Nephron progenitor cell (in vitro differentiated cells): ENCODE results near the gene MASP1.
A peak's percentile ranks its signal among the peaks of the same experiment; 100 is the strongest.
"Not testable (repeated sequence)": the region's sequence is repeated elsewhere in the genome, so short reads cannot be mapped to it uniquely, and the experiment has no call there.

Experiments used
- DNase-seq: peaks from one replicate; pipeline ENCODE4 v3.0.0; 2021
- H3K27ac Mint-ChIP-seq: 2 replicates; pipeline ENCODE4 v1.8.0; 2021; ENCODE audit warnings: mild to moderate bottlenecking, moderate library complexity, mixed read lengths
- H3K27me3 Mint-ChIP-seq: 2 replicates; pipeline ENCODE4 v1.8.0; 2021; ENCODE audit warnings: mild to moderate bottlenecking, low read depth, mixed read lengths; ENCODE audit not compliant: poor library complexity
- H3K36me3 Mint-ChIP-seq: 2 replicates; pipeline ENCODE4 v1.8.0; 2021; ENCODE audit warnings: low read depth, mixed read lengths
- H3K4me1 Mint-ChIP-seq: 2 replicates; pipeline ENCODE4 v1.8.0; 2021; ENCODE audit warnings: mixed read lengths
- H3K4me3 Mint-ChIP-seq: 2 replicates; pipeline ENCODE4 v1.8.0; 2021; ENCODE audit warnings: mild to moderate bottlenecking, moderate library complexity, mixed read lengths
- H3K9me3 Mint-ChIP-seq: 2 replicates; pipeline ENCODE4 v1.8.0; 2021; ENCODE audit warnings: mild to moderate bottlenecking, moderate library complexity, mixed read lengths
- TF ChIP-seq, protein P1 (sequence below): fragments of 200-600 bp; sonication (generic); IDR thresholded peaks from 2 replicates; pipeline ENCODE4 v1.5.0; 2021; ENCODE audit warnings: antibody characterized with exemption

Gene MASP1

DNA sequence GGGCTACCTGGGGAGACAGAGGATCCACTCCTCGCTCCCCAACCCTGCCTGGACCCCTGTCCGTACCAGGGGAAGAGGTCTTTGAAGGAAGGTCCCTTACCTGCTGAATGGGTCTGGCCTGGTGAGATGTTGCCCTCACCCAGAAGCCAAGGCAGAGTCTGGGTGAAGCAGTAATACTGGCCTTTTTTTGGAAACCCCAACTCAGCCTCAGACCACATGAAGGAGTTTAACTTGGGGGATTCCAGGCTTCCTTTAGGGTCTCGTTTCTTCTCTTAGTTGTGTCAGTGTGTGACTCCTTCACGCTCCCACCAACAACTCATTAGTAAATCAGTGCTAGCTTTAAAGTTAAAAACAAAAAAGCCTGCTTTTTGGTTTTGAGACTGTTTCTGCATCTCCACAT lies 48.6 kb downstream of the MASP1 start:
- H3K27ac Mint-ChIP-seq = no peak overlapping the region

GRCh38 chr3:187242435-187242834 lies 49.1 kb downstream of the MASP1 start:
- TF ChIP-seq, protein P1, sequence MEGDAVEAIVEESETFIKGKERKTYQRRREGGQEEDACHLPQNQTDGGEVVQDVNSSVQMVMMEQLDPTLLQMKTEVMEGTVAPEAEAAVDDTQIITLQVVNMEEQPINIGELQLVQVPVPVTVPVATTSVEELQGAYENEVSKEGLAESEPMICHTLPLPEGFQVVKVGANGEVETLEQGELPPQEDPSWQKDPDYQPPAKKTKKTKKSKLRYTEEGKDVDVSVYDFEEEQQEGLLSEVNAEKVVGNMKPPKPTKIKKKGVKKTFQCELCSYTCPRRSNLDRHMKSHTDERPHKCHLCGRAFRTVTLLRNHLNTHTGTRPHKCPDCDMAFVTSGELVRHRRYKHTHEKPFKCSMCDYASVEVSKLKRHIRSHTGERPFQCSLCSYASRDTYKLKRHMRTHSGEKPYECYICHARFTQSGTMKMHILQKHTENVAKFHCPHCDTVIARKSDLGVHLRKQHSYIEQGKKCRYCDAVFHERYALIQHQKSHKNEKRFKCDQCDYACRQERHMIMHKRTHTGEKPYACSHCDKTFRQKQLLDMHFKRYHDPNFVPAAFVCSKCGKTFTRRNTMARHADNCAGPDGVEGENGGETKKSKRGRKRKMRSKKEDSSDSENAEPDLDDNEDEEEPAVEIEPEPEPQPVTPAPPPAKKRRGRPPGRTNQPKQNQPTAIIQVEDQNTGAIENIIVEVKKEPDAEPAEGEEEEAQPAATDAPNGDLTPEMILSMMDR = no peak
- Mint-ChIP-seq H3K27me3 (peaks cover 4% of the 10 kb centered on the region), H3K36me3 (peaks cover 7% of the 10 kb centered on the region), H3K27ac (peak overlapping the region; percentile 27), H3K4me1 (peaks cover 5% of the 10 kb centered on the region), H3K9me3 (peaks cover 5% of the 10 kb centered on the region), H3K4me3 (no peak overlapping the region)
- no peak for DNase-seq

More for the DNA sequence above, 48.6 kb downstream of the MASP1 start:
- no peak for DNase-seq
- TF ChIP-seq, protein P1 = no peak
- peaks cover 4% of the 10 kb centered on the region for H3K27me3 Mint-ChIP-seq
- no peak overlapping the region for H3K4me3 Mint-ChIP-seq
- H3K9me3 Mint-ChIP-seq = peaks cover 5% of the 10 kb centered on the region
- peaks cover 6% of the 10 kb centered on the region for H3K4me1 Mint-ChIP-seq
- H3K36me3 Mint-ChIP-seq = peaks cover 7% of the 10 kb centered on the region

DNA sequence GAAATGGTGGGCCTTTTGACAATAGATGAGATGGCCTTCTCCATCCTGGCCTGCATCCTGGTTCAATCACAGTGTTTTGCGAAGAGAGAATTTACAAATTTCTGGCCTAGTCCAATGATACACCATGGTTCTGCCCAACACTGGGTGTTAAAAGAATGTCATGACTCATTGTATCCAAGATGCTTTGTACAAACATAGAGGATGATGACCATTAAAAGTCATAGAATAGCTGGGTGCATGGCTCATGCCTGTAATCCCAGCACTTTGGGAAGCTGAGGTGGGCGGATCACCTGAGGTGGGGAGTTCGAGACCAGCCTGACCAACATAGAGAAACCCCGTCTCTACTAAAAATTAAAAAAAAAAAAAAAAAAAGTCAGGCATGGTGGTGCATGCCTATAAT lies 52.7 kb downstream of the MASP1 start:
- not testable (repeated sequence) for H3K4me3 Mint-ChIP-seq, H3K4me1 Mint-ChIP-seq, H3K27ac Mint-ChIP-seq, H3K36me3 Mint-ChIP-seq, H3K27me3 Mint-ChIP-seq, DNase-seq, H3K9me3 Mint-ChIP-seq

DNA sequence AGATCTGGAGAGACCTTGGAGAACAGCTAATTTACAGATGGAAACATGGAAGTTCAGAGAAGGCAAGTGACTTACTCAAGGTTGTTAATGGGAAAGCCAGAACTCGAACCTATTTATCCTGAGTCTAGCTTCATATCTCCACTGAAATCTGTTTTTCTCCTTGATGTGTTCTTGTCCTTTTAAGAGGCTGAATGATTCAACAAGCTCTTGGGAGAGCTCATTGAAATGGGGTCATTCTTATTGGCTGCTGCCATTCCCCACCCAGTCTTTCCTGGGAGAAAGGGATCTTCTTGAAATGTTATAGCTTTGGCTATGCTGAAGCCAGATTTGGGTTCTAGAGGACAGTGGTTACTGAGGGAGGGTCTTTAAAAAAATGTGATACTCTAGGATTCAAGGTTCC lies 53.3 kb downstream of the MASP1 start:
- H3K9me3 Mint-ChIP-seq = peaks cover 5% of the 10 kb centered on the region
- peaks cover 7% of the 10 kb centered on the region for H3K36me3 Mint-ChIP-seq
- no peak for DNase-seq
- H3K4me1 Mint-ChIP-seq = no peaks in the 10 kb centered on the region
- TF ChIP-seq, protein P1 = no peak
- H3K27ac Mint-ChIP-seq = no peak overlapping the region
- H3K27me3 Mint-ChIP-seq = peaks cover 4% of the 10 kb centered on the region
- H3K4me3 Mint-ChIP-seq = no peak overlapping the region

DNA sequence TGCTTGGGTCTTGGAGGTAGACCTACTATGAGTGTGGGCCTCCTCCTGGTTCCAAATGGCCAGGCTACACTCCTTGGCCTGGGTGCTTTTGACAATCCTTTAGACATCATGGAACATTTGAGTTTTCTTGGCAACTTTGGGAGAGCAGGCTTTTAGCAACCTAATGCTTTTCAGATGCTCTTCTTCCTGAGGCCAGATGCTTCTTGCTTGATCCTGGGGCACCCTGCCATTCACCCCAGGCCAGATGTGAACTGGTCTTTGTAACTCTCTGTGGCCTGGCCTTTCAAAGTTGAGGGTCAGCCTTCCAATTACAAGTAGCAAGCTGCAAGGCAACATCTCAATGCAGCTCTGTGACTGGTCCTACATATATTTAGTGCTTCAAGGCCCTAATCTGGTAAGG lies 53.8 kb downstream of the MASP1 start:
- H3K27ac Mint-ChIP-seq = no peak overlapping the region

GRCh38 chr3:187236962-187237361 lies 54.6 kb downstream of the MASP1 start:
- H3K4me1 Mint-ChIP-seq = no peaks in the 10 kb centered on the region
- TF ChIP-seq, protein P1 = no peak
- H3K9me3 Mint-ChIP-seq = peaks cover 5% of the 10 kb centered on the region
- H3K27ac Mint-ChIP-seq = no peak overlapping the region
- no peak for DNase-seq
- H3K27me3 Mint-ChIP-seq = peaks cover 4% of the 10 kb centered on the region
- peaks cover 7% of the 10 kb centered on the region for H3K36me3 Mint-ChIP-seq
- H3K4me3 Mint-ChIP-seq = no peak overlapping the region

More for the DNA sequence above, 53.8 kb downstream of the MASP1 start:
- Mint-ChIP-seq H3K9me3 (peaks cover 5% of the 10 kb centered on the region), H3K4me1 (no peaks in the 10 kb centered on the region), H3K36me3 (peaks cover 7% of the 10 kb centered on the region), H3K4me3 (no peak overlapping the region), H3K27me3 (peaks cover 4% of the 10 kb centered on the region)
- DNase-seq = no peak
- TF ChIP-seq, protein P1 = no peak
